Brain microvascular endothelial cell (primary cell): ENCODE results near the gene GNAT1.

ENCODE experiments used
- DNase-seq: peaks from one replicate; pipeline ENCODE4 v3.0.0-alpha.2; 2020
- H3K27ac ChIP-seq: fragments of 250-450 bp; sonication (Bioruptor Pico); 2 replicates; pipeline ENCODE4 v1.5.1; 2020; ENCODE audit warnings: mild to moderate bottlenecking, moderate library complexity
- H3K27me3 ChIP-seq: fragments of 250-450 bp; sonication (Bioruptor Pico); replicated peaks from 2 replicates; pipeline ENCODE4 v1.5.1; 2020; ENCODE audit warnings: mild to moderate bottlenecking
- H3K36me3 ChIP-seq: fragments of 250-450 bp; sonication (Bioruptor Pico); replicated peaks from 2 replicates; pipeline ENCODE4 v1.5.1; 2020; ENCODE audit warnings: mild to moderate bottlenecking
- H3K4me3 ChIP-seq: 2 replicates; pipeline ENCODE4 v1.5.1; 2011; ENCODE audit warnings: low read depth, mild to moderate bottlenecking, control low read depth, low read length, moderate library complexity
- in situ Hi-C: cut with HindIII; loops from 2 replicates; pipeline ENCODE4 v1.10.0; 2017; ENCODE audit warnings: low sequenced_read_pairs, low pct_ligation_motif_present
- TF ChIP-seq, protein P1 (sequence below): IDR thresholded peaks from 2 replicates; pipeline ENCODE4 v1.5.1; 2011; ENCODE audit warnings: low read depth, mild to moderate bottlenecking, moderate library complexity, low read length, control low read depth, inconsistent platforms; ENCODE audit errors: missing control alignments

GNAT1 gene

DNA sequence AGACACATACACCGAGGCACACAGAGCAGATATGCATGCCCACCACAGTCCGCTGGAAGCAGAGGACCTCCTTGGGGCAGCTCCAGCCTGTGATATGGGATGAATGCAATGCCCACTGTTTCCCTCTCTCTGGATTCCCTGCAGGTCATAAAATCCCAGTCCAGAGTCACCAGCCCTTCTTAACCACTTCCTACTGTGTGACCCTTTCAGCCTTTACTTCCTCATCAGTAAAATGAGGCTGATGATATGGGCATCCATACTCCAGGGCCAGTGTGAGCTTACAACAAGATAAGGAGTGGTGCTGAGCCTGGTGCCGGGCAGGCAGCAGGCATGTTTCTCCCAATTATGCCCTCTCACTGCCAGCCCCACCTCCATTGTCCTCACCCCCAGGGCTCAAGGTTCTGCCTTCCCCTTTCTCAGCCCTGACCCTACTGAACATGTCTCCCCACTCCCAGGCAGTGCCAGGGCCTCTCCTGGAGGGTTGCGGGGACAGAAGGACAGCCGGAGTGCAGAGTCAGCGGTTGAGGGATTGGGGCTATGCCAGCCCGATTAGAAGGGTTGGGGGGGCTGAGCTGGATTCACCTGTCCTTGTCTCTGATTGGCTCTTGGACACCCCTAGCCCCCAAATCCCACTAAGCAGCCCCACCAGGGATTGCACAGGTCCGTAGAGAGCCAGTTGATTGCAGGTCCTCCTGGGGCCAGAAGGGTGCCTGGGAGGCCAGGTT lies at the start of gene GNAT1:
Gene GNAT1 (plus strand): TSS at position 675 of the 725 bp plus-strand sequence. CDS start 116 bp downstream, outside the sequence.
- no peak for DNase-seq
- TF ChIP-seq, protein P1, sequence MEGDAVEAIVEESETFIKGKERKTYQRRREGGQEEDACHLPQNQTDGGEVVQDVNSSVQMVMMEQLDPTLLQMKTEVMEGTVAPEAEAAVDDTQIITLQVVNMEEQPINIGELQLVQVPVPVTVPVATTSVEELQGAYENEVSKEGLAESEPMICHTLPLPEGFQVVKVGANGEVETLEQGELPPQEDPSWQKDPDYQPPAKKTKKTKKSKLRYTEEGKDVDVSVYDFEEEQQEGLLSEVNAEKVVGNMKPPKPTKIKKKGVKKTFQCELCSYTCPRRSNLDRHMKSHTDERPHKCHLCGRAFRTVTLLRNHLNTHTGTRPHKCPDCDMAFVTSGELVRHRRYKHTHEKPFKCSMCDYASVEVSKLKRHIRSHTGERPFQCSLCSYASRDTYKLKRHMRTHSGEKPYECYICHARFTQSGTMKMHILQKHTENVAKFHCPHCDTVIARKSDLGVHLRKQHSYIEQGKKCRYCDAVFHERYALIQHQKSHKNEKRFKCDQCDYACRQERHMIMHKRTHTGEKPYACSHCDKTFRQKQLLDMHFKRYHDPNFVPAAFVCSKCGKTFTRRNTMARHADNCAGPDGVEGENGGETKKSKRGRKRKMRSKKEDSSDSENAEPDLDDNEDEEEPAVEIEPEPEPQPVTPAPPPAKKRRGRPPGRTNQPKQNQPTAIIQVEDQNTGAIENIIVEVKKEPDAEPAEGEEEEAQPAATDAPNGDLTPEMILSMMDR, result no peak
- H3K36me3 ChIP-seq, result no peaks in the 10 kb centered on the region
- H3K4me3 ChIP-seq, result no peak within 1 kb of the TSS
- no peak within 1 kb of the TSS for H3K27ac ChIP-seq
- in situ Hi-C loops, result no loop called here
- H3K27me3 ChIP-seq, result peaks cover 11% of the 10 kb centered on the region

DNA sequence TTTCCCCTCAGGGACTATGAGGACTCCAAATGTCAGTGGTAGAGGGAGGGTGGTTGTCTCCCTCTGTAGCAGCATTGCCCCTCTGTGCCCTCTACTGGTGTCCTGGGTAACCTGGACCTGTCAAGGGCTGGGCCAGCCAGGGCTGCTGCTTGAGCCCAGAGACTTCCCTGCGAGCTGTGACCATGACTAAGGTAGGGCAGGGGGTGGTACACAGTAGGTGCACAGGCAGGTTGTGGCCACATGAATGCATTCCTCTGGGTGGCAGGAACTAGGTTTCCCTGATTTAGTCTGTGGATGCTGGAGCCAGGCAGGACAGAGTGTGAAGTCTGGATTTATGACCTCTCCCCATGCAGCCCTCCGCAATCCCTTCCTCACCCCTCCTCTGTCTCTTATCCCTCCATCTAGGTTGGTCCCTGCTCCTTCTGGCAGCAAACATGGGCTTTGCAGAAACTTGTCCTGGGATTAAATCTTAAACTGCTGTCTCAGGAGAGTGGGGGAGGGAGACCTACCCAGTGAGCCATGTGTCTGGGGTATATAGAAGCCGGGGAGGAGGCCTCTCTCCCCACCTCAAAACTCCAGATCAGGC lies 45.0 kb upstream of the GNAT1 start:
- DNase-seq, result no peak
- in situ Hi-C loops, result no loop called here
- Histone ChIP-seq H3K27me3 (no peaks in the 10 kb centered on the region), H3K36me3 (no peaks in the 10 kb centered on the region), H3K27ac (no peak overlapping the region), H3K4me3 (no peak overlapping the region)
- TF ChIP-seq, protein P1, result no peak

DNA sequence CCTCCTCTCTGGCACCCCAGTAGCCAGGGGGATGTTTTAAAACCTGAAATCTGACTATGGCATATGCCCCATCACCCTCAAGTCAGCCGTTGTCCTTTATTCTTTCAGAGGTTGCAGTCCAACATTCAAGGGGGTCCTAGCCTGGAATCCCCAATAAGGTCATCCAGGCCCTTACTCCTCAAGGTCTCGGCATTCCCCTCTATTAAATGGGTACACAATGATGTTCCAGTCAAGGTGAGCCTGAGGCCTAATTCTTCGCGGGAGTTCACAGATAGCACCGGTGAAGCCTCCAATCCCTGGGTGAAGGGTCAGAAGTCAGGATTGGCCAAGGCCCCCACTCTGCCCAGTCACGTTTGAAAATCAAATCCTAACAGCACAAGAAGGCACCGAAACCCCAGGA lies 44.4 kb upstream of the GNAT1 start:
- H3K4me3 ChIP-seq, result no peak overlapping the region

DNA sequence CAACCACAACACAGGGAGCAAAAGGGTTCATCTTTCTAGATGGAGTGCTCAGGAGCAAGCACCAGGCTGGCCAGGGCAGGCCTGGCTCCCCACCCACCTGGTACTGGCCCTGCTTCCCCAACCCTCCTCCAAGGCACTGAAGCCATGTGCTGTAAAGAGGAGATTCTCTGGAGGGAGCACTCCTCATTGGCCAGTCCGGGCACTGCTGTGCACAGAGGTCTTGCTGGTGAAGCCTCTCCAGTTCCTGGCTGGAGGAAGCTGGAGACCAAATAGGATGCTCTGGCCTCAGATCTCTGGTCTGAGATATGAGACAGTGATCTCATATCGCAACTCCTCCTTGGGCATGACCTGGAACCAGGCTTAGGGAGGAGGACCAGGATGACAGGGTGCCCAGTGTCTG lies 44.0 kb upstream of the GNAT1 start:
- TF ChIP-seq, protein P1, result no peak
- DNase-seq, result no peak
- H3K27ac ChIP-seq, result no peak overlapping the region
- in situ Hi-C loops, result no loop called here
- no peaks in the 10 kb centered on the region for H3K36me3 ChIP-seq
- H3K27me3 ChIP-seq, result no peaks in the 10 kb centered on the region
- no peak overlapping the region for H3K4me3 ChIP-seq

More for the DNA sequence above, 44.4 kb upstream of the GNAT1 start:
- Histone ChIP-seq H3K27ac (no peak overlapping the region), H3K27me3 (no peaks in the 10 kb centered on the region), H3K36me3 (no peaks in the 10 kb centered on the region)
- DNase-seq, result no peak
- TF ChIP-seq, protein P1, result no peak
- in situ Hi-C loops, result no loop called here

DNA sequence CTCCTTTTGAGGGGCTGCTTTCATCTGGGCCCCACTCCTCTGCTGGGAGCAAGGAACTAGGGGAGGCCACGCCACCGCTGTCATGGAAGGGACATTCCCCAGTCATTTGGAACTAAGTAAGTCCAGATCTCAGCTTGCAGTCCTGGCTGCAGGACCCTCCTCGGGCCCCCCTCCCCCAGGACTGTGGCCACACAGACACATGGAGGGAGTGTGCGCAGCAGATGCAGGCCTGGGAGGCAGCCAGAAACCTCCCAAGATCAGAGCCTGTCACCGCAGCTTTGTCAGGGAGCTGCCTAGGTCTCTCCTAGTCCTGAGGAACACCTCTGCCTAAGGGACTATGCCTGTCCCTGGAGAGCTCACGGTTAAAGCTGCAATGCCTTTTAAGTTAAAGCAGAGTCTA lies 43.5 kb upstream of the GNAT1 start:
- Histone ChIP-seq H3K27me3 (no peaks in the 10 kb centered on the region), H3K4me3 (no peak overlapping the region), H3K27ac (no peak overlapping the region), H3K36me3 (no peaks in the 10 kb centered on the region)
- TF ChIP-seq, protein P1, result no peak
- no peak for DNase-seq
- in situ Hi-C loops, result no loop called here
